Upper lobe of left lung (tissue), 4 donors: ENCODE data around the gene ZMYND8.

Source experiments
- EP300 ChIP-seq, 4 donors: sonication (generic); formaldehyde crosslinking; IDR thresholded peaks; one replicate each; pipeline ENCODE4 v1.5.1; 2017; ENCODE audit warnings: antibody characterized with exemption in 4 of 4, control low read depth in 2 of 4
- POLR2AphosphoS5 ChIP-seq, 2 donors: sonication (generic); formaldehyde crosslinking; IDR thresholded peaks; one replicate each; pipeline ENCODE4 v1.5.1; 2017; ENCODE audit warnings: antibody characterized with exemption in 2 of 2
- TF ChIP-seq, protein P1 (sequence below), 6 experiments: fragments of 450-650 bp in 4 of 6; fragments of 200-600 bp in 2 of 6; sonication (generic) in 2 of 6; IDR thresholded peaks; one replicate each; pipeline ENCODE4 v1.5.1; 2016 to 2019; ENCODE audit warnings: antibody characterized with exemption in 6 of 6

DNA sequence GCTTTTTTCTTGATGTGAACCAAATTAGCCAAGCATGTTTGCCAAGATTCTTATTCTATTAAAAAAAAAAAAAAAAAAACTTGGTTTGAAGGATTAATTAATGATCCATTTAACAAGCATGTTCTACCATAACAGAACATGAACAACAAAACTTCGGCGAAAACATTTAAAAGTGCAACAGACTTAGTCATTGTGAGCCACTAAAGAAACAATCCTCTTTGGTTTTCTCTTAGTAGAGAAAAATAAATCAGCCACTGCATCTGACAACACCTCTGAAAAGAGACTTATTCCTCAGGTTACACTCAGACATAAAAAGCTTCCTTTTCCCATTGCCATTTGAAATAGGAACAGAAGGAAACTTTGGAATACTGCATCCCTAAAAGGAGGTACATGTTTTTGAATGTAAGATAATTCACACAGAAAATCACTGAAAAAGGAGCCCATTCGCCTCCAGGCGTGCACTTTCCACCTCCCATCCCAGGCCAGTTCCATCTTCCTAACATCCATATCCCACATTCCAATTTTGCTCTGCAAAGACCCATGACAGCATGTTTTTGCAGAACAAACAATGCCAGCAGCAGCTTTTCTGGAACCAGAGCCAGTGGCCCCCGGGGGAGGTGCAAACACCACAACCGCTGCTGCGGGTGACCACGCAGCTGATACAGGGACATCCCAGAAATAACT, 79.5 kb downstream of the ZMYND8 start:
- TF ChIP-seq, protein P1, sequence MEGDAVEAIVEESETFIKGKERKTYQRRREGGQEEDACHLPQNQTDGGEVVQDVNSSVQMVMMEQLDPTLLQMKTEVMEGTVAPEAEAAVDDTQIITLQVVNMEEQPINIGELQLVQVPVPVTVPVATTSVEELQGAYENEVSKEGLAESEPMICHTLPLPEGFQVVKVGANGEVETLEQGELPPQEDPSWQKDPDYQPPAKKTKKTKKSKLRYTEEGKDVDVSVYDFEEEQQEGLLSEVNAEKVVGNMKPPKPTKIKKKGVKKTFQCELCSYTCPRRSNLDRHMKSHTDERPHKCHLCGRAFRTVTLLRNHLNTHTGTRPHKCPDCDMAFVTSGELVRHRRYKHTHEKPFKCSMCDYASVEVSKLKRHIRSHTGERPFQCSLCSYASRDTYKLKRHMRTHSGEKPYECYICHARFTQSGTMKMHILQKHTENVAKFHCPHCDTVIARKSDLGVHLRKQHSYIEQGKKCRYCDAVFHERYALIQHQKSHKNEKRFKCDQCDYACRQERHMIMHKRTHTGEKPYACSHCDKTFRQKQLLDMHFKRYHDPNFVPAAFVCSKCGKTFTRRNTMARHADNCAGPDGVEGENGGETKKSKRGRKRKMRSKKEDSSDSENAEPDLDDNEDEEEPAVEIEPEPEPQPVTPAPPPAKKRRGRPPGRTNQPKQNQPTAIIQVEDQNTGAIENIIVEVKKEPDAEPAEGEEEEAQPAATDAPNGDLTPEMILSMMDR (IDR thresholded peaks at IDR 0.05) = no peak
- peak in 1 of 2 donors; percentile 13 for TF ChIP-seq POLR2AphosphoS5 (IDR thresholded peaks at IDR 0.05)
- no peak for TF ChIP-seq EP300 (IDR thresholded peaks at IDR 0.05)
